K562 (cell line): ENCODE measurements around the gene CTSK.
"Not testable (repeated sequence)": the region's sequence is repeated elsewhere in the genome, so short reads cannot be mapped to it uniquely, and the experiment has no call there.

Experiments
- CBX2 ChIP-seq: fragments of 200-600 bp; sonication (generic); IDR thresholded peaks from one replicate; pipeline ENCODE4 v1.6.1; 2012; ENCODE audit warnings: mild to moderate bottlenecking, low read length, inconsistent platforms; ENCODE audit not compliant: insufficient read depth, poor library complexity, severe bottlenecking
- CHCHD3 ChIP-seq: fragments of 250-450 bp; sonication (Bioruptor Pico); IDR thresholded peaks from 2 replicates; pipeline ENCODE4 v2.1.2; 2022; ENCODE audit warnings: mild to moderate bottlenecking
- EZH2 ChIP-seq: IDR thresholded peaks from 2 replicates; pipeline ENCODE4 v1.6.1; 2012; ENCODE audit warnings: low read depth, mild to moderate bottlenecking, inconsistent platforms, low read length, borderline replicate concordance
- MTA2 ChIP-seq: fragments of 450-650 bp; IDR thresholded peaks from 2 replicates; pipeline ENCODE4 v1.6.1; 2016; ENCODE audit warnings: low read depth
- MYC ChIP-seq, 2 experiments: fragments of 250-450 bp in 1 of 2; sonication (Bioruptor Pico) in 1 of 2; IDR thresholded peaks; 2 replicates each; pipeline versions ENCODE4 v1.5.1 to v1.6.1; 2012 to 2021; ENCODE audit warnings: low read depth in 2 of 2, borderline replicate concordance in 1 of 2, improper control_type of control experiment in 1 of 2, low read length in 1 of 2, mild to moderate bottlenecking in 1 of 2, moderate library complexity in 1 of 2
- PATZ1 ChIP-seq: fragments of 250-450 bp; sonication (Bioruptor Pico); IDR thresholded peaks from 2 replicates; pipeline ENCODE4 v1.5.0; 2020; ENCODE audit warnings: mild to moderate bottlenecking, borderline replicate concordance
- RFX5 ChIP-seq: IDR thresholded peaks from 2 replicates; pipeline ENCODE4 v1.6.1; 2011; ENCODE audit warnings: low read depth, mild to moderate bottlenecking, improper control_type of control experiment, low read length
- SMARCC2 ChIP-seq: fragments of 450-650 bp; IDR thresholded peaks from 2 replicates; pipeline ENCODE4 v1.6.1; 2017; ENCODE audit warnings: antibody characterized with exemption, moderate library complexity, mild to moderate bottlenecking, low read depth
- ZBTB43 ChIP-seq: sonication (generic); formaldehyde crosslinking; IDR thresholded peaks from 2 replicates; pipeline ENCODE4 v1.8.0; 2023; ENCODE audit warnings: mild to moderate bottlenecking, missing genetic modification reagents
- ZNF263 ChIP-seq: sonication (generic); formaldehyde crosslinking; IDR thresholded peaks from 2 replicates; pipeline ENCODE4 v1.8.0; 2022; ENCODE audit warnings: mild to moderate bottlenecking, missing genetic modification reagents, borderline replicate concordance
- TF ChIP-seq, protein P1 (sequence below): IDR thresholded peaks from 2 replicates; pipeline ENCODE4 v1.6.1; 2011; ENCODE audit not compliant: insufficient read length; ENCODE audit errors: extremely low read depth

DNA sequence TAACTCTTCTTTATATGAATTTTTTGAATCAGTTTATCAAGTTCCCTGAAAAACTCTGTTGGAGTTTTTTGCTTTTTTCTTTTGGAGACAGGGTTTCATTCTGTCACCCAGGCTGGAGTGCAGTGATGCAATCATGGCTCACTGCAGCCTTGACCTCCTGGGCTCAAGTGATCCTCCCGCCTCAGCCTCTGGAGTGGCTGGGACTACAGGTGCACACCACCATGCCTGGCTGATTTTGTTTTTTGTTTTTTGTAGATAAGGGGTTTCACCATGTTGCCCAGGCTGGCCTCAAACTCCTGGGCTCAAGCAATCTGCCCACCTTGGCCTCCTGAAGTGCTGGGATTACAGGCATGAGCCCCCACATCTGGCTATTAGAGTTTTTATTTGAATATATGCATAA, 40.4 kb downstream of the CTSK start:
- not testable (repeated sequence) for TF ChIP-seq SMARCC2; EZH2; CHCHD3 (CRISPR knock-in tag); PATZ1 (CRISPR knock-in tag); RFX5; MTA2; CBX2; ZBTB43 (CRISPR knock-in tag); MYC (IDR thresholded peaks at IDR 0.05; ENCODE audit: low read depth, low read length); MYC (CRISPR knock-in tag; IDR thresholded peaks at IDR 0.05; ENCODE audit: borderline replicate concordance, low read depth); ZNF263 (CRISPR knock-in tag)
- TF ChIP-seq, protein P1, sequence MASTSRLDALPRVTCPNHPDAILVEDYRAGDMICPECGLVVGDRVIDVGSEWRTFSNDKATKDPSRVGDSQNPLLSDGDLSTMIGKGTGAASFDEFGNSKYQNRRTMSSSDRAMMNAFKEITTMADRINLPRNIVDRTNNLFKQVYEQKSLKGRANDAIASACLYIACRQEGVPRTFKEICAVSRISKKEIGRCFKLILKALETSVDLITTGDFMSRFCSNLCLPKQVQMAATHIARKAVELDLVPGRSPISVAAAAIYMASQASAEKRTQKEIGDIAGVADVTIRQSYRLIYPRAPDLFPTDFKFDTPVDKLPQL, result not testable (repeated sequence)
